ENCODE results near the gene LIMS1.
A peak's percentile ranks its signal among the peaks of the same experiment; 100 is the strongest.
"Not testable (repeated sequence)": the region's sequence is repeated elsewhere in the genome, so short reads cannot be mapped to it uniquely, and the experiment has no call there.

LIMS1 gene

DNA sequence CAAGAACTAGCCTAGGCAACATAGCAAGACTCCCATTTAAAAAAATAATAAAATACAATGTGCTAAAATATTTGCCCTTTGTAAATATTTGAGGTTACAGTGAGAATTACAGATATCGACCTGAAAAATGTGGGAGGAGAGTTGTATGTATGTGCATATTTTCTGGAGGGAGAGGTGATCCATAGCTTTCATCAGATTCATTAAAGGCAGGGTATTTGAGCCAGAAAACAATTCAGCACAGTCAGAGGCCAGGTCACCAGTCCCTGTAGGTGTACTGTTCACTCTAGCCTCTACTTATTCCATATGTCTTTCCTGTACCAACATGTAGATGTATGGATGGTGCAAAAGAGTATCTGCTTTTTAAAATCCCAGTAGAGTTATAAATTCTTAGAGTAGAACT lies 136.0 kb downstream of the LIMS1 start:
- not testable (repeated sequence) for DNase-seq

DNA sequence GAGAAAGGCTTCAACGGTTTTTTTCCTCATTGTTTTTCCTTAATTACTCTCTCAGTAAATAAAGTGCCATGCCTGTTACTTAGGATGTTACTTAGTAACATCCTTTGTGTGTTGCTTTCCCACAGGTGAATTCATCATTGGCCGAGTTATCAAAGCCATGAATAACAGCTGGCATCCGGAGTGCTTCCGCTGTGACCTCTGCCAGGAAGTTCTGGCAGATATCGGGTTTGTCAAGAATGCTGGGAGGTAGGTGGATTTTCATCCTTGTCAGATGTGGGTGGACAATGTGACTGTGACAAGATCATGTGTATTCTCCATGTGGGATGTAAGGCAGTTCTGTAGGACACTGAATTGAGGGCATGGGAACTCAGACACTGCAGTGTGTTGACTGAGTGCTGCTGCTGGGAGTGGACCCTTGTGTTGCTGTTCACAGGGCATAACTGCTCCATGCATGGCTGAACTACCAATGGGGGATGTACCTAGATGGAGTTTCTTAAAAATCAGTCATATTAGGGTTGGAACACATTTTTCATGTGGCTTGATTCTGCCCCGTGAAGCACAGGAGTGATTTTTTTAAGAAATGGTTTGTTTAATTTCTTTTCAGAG lies 138.0 kb downstream of the LIMS1 start:
- not testable (repeated sequence) for DNase-seq

DNA sequence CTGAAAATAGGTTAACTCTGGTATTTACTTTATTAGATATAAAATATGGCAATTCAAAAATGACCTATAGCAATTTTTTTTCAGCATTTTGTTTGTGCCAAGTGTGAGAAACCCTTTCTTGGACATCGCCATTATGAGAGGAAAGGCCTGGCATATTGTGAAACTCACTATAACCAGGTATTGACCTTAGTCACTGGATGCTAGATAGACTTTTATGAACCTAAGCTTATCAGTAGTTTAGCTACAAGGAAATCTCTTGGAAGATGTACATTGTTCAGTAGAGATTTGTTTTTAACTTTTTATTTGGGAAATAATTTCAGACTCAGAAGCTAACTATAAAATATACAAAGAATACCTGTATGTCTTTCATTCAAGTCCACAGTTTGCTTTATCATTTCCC lies 142.3 kb downstream of the LIMS1 start:
- DNase-seq: not testable (repeated sequence)

DNA sequence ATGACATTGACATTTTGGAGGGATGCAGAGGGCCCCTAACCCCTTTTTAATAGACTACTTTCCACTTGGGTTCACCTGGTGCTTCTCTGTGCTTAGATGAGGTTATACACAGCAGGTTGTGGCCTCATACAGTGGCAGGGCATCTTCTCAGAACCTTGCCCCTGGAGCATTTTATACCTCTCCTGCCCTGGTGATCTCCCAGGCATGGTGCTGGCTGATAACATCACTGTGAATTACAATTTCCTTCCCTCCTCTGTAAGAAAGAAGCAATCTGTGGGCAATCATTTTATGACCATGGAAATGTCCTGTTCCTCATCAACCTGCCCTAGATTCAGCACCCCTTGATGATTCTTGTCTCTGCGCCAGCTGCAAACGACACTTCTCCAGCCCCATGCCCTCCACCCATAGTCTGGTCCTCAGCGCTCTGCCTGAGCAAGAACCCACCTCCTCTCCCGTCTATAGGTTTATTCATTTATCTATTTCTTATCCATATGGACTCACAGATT lies 143.0 kb downstream of the LIMS1 start:
- not testable (repeated sequence) for DNase-seq

DNA sequence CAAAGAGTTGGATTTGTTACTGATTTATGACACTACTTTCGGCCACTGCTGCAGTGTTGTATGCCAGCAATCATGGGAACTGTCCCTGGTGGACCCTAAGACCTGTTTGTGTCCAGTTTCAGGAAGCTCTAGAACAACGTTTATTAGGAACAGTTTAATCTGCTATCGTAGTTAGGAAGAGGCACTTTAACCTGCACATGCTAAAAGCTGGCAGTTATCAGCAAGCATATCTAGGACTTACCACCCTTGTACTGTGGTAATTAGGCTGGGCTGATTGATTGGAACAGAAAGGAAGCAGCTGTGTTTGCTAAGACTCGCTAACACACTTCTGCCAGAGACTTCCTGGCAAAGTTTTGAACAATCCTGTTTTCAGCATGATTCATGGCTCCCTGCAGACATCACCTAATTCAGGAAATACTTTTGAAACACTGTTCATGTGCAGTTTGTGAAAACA lies 144.0 kb downstream of the LIMS1 start:
- peak; percentile 70 for DNase-seq

DNA sequence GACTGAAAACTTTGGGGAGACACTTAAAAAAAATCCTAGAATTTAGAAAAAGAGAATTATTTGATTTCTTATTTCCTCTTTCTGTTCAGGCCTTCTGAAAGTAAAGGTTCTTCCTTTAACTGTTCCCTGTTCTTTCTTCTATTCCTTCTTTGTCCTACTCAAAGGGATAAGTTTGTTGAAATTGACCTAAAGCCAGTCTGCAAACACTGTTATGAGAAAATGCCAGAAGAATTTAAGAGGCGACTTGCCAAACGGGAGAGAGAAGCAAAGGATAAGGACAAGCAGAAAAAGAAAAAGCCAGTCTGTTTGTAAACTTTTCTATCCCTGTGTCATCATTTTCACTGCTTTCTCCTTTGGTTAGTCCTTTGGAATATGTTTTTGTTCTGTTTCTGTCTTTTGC lies 146.5 kb downstream of the LIMS1 start:
- DNase-seq: not testable (repeated sequence)

DNA sequence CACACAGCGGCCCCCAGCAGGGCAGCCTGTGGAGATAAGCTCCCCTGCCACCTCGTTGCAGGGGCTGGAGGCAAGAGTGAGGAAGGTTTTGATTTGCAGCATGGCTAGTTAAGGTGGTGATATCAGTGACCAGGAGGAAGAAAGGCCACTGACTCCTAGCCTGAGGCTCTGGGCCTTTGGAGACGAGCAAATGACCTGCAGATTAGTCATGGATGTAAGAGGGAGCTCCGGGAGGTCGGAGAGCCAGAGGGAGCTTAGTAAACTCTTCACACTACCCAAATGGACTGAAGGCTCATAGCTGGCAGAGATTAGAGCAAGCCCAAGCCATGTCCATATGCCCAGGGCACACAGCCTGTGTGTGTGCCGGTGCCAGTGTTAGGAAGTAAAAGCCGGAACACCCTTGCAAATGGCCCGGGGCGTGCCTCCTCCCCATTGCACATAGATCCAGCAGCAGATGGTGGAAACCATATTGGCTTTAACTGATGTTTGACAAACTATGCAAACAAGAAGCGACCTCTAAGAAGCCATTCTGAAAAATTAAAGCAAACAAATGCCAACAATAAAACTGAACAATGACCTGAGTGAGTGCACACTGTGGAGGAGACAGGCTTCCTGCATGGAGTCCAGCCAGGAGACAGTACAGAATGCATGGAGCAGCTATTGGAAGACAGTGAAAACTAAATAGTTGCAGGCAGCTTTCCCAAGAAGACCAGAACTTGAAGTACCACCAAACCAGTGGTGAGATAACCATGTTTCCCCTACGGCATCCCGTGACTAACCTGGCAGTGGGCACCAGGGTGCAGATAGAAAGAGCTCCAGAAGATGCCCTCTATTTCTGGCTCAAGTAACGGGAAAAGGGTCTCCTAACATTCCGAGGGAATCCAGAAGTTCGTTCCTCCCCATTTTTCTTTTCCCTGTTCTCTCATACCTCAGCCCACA lies 154.8 kb downstream of the LIMS1 start:
- DNase-seq: peak; percentile 76

DNA sequence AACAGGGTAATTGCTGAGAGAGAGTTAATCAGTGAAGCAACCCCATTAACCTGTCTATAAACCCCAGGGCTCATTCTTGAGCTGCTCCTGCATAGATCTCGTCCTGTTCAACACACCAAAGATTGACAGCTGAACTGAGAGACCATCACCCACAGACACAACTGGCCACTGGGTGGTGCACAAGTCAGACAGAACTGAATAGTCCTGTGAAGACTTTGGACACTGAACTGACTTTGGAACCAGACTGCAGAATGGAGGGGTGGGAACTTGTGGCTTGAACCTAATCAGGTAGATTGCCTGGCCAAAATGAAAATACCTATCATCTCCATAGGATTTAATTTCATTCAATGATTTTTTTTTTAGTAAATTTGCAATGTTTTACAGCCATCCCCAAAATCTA lies 155.7 kb downstream of the LIMS1 start:
- peak; percentile 26 for DNase-seq

DNA sequence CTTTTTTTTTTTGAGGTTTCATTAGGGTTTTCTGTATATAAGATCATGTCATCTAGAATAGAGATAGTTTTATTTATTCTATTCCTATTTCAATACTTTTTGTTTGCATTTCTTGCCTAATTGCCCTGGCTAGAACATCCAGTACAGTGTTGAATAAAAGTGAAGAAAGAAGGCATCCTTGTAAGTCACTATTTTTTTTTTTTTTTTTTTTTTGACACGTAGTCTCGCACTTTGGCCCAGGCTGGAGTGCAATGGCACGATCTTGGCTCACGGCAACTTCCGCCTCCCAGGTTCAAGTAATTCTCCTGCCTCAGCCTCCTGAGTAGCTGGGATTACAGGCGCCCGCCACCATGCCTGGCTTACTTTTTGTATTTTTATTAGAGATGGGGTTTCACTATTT lies 157.2 kb downstream of the LIMS1 start:
- DNase-seq: no peak

DNA sequence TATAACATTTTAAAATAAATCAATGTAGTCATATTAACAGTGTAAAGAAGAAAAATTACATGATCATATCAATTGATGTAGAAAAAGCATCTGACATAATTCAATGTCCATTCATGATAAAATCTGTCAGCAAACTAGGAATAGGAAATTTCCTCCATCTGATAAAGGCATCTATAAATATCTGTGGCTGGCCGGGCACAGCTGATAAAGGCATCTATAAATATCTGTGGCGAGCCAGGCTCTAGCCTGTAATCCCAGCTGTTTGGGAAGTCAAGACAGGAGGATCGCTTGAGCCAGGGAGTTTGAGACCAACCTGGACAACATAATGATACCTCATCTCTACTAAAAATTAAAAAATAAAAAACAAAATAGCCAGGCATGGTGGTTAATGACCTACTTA lies 166.9 kb downstream of the LIMS1 start:
- no peak for DNase-seq

DNA sequence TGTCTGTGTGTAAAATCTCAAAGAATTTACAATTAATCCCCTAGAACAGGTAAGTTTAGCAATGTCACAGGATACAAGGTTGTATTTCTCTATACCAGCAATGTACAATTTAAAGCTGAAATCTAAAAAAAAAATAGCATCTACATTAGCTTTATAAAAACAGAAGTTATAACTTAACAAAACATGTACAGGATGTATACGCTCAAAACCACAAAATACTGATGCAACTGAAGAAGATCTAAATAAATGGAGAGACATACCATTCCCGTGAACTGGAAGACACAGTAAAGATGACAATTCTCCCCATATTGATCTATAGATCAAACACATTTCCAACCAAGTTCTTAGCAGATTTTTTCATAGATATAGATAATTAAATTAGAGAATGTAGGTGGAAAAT lies 167.5 kb downstream of the LIMS1 start:
- DNase-seq: no peak

DNA sequence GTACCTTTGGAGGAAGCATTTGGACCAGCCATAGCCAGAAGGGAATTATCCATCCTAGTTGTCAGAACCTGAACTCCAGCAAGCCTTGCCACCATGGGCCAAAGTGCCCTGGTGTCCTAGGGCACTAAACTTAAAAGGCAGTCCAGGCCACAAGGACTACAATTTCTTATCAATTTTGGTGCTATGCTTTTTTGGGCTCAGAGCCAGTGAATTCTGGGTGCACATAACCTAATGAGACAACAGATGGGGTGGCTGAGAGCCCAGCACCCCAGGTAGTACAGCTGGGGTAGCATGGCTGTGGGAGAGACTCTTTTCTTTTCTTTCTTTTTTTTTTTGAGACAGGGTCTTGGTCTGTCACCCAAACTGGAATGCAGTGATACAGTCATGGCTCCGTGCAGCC lies 170.6 kb downstream of the LIMS1 start:
- DNase-seq: no peak

DNA sequence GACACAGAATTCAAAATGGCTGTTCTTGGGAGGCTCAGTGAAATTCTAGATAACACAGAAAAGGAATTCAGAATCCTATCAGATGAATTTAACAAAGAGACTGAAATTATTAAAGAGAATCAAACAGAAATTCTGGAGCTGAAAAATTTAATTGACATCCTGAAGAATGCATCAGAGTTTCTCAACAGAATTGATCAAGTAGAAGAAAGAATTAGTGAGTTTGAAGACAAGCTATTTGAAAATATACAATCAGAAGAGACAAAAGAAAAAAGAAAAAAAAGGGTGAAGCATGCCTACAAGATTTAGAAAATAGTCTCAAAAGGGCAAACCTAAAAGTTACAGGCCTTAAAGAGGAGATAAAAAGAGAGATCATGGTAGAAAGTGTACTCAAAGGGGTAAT lies 173.0 kb downstream of the LIMS1 start:
- no peak for DNase-seq

DNA sequence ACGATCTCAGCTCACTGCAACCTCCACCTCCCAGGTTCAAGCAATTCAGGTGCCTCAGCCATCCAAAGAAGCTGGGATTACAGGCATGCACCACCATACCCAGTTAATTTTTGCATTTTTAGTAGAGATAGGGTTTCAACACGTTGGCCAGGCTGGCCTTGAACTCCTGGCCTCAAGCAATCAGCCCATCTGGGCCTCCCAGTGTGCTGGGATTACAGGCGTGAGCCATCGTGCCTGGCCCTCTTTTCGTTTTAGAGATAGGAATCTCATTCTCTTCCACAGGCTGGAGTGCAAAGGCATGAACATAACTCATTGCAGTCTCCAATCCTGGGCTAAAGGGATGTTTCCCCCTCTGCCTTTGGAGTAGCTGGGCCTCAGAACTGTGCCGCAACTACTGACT lies 182.7 kb downstream of the LIMS1 start:
- not testable (repeated sequence) for DNase-seq

DNA sequence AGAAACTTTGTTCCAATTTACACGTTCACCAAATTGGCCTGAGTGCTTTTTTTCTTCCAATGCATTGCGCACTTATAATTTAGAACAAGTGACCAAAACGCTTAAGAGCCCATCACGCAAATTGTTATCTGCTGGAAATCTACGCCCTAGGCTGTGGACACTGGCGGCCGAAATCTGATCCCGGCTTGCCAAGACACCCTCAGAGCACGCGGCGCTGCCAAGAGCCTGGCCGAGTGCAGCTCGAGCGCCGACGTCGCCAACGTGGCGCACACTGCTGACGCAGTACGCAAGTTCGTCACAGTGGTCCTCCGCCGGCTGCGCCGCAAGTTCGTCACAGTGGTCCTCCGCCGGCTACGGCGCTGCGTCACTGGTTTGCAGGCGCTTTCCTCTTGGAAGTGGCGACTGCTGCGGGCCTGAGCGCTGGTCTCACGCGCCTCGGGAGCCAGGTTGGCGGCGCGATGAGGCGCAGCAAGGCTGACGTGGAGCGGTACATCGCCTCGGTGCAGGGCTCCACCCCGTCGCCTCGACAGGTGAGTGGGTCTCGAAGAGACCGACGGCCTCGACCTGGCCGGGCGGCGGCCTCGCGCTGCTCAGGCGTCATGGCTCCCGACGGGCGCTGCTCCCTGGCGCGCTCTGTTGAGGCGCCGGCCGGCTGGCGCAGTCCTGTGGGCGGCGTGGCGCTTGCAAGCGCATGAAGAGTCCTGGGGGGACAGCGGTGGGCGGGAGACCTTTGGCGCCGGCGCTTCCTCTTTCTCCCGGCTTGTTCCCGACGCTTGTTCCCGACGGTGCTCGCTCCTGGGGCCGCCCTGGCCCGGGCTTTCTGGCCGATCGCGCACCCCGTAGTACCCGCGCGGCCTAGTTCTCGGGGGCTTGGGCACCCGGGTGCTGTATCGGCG lies 185.1 kb downstream of the LIMS1 start, which contains the start of gene RANBP2:
Gene RANBP2, plus strand, starts transcription at position 334 of the 896 bp plus-strand sequence. Its CDS starts 125 bp downstream, at position 459.
- DNase-seq: peak; percentile 100

DNA sequence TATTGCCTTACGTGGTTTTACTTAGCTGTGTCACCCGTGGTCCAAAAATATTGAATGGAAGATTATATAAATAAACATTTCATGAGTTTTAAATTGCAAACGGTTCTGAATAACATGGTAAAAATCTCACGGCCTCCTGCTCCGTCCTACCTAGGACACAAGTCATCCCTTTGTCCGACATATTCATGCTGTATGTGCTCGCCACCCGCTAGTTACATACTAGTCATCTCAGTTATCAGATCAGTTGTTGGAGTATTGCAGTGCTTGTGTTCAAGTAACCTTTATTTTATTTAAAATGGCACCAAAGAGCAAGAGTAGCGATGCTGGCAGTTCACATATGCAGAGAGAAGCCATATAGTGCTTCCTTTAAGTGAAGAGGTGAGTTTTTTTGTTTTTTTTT lies 191.8 kb downstream of the LIMS1 start:
- not testable (repeated sequence) for DNase-seq

DNA sequence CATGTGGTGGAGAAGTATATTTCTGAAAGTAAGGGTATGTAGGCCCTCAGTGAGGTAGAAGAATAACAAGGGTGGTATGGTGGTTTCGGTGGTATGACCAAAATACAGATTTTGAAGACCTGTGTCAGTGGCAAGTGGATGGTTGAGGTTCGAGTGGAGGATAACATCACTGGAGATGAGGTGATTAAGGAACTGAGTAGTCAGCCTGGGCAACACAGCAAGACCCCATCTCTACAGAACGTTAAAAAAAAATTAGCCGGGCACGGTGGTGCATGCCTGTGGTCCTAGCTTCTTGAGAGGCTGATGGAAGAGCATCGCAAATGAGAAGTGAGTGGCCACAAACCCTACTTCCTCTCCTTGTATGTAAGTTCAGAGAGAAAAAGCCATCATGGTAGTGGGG lies 200.4 kb downstream of the LIMS1 start:
- not testable (repeated sequence) for DNase-seq

Data from DMS53 (cell line).